MM.1S (cell line): ENCODE measurements around the gene FAM53A.
A peak's percentile ranks its signal among the peaks of the same experiment; 100 is the strongest.

ENCODE experiments used
- DNase-seq: peaks from one replicate; pipeline ENCODE4 v3.0.0-alpha.2; 2015
- H2AFZ ChIP-seq: fragments of 300-600 bp; sonication (generic); 2 replicates; pipeline ENCODE4 v1.6.0; 2016; ENCODE audit warnings: antibody characterized with exemption, low read length
- H3F3A ChIP-seq: fragments of 300-600 bp; sonication (generic); 2 replicates; pipeline ENCODE4 v1.6.1; 2016; ENCODE audit warnings: mild to moderate bottlenecking, antibody characterized with exemption, low read length, moderate library complexity, mixed read lengths; ENCODE audit not compliant: insufficient read depth
- H3K27ac ChIP-seq: fragments of 300-600 bp; sonication (generic); 2 replicates; pipeline ENCODE4 v1.5.1; 2016; ENCODE audit warnings: mild to moderate bottlenecking, low read length
- H3K27me3 ChIP-seq: fragments of 300-600 bp; sonication (generic); replicated peaks from 2 replicates; pipeline ENCODE4 v1.6.0; 2016; ENCODE audit warnings: low read length; ENCODE audit not compliant: insufficient read depth
- H3K36me3 ChIP-seq: fragments of 300-600 bp; sonication (generic); replicated peaks from 2 replicates; pipeline ENCODE4 v1.6.1; 2016; ENCODE audit warnings: mild to moderate bottlenecking, low read length, mixed read lengths; ENCODE audit not compliant: insufficient read depth
- H3K4me1 ChIP-seq: fragments of 300-600 bp; sonication (generic); 2 replicates; pipeline ENCODE4 v1.6.1; 2016; ENCODE audit warnings: low read length, mixed read lengths
- H3K4me2 ChIP-seq: fragments of 300-600 bp; sonication (generic); 2 replicates; pipeline ENCODE4 v1.6.0; 2016; ENCODE audit warnings: low read depth, low read length
- H3K4me3 ChIP-seq: fragments of 300-600 bp; sonication (generic); 2 replicates; pipeline ENCODE4 v1.5.1; 2016; ENCODE audit warnings: low read length, mixed read lengths
- H3K79me2 ChIP-seq: fragments of 300-600 bp; sonication (generic); 2 replicates; pipeline ENCODE4 v1.6.1; 2016; ENCODE audit warnings: mixed run types, low read length, mixed read lengths
- H3K9ac ChIP-seq: fragments of 300-600 bp; sonication (generic); 2 replicates; pipeline ENCODE4 v1.6.1; 2016; ENCODE audit warnings: low read length, mixed read lengths
- H3K9me2 ChIP-seq: fragments of 300-600 bp; sonication (generic); replicated peaks from 2 replicates; pipeline ENCODE4 v1.6.1; 2016; ENCODE audit warnings: mild to moderate bottlenecking, low read length, mixed read lengths; ENCODE audit not compliant: insufficient read depth
- H3K9me3 ChIP-seq: fragments of 300-600 bp; sonication (generic); replicated peaks from 2 replicates; pipeline ENCODE4 v1.6.1; 2016; ENCODE audit warnings: mild to moderate bottlenecking, low read length, mixed read lengths; ENCODE audit not compliant: insufficient read depth
- H4K20me1 ChIP-seq: fragments of 300-600 bp; sonication (generic); 2 replicates; pipeline ENCODE4 v1.6.1; 2016; ENCODE audit warnings: mild to moderate bottlenecking, low read length, moderate library complexity, mixed read lengths; ENCODE audit not compliant: insufficient read depth
- CTCF ChIP-seq: fragments of 300-600 bp; sonication (generic); IDR thresholded peaks from 2 replicates; pipeline ENCODE4 v1.5.1; 2016; ENCODE audit warnings: antibody characterized with exemption, low read length, mixed read lengths
- EZH2 ChIP-seq: fragments of 300-600 bp; sonication (generic); optimal IDR thresholded peaks from 2 replicates; pipeline ENCODE3; 2017; ENCODE audit warnings: low read depth, mild to moderate bottlenecking, antibody characterized with exemption, low read length, mixed read lengths
- EZH2phosphoT487 ChIP-seq: fragments of 300-600 bp; sonication (generic); IDR thresholded peaks from 2 replicates; pipeline ENCODE4 v1.6.1; 2018; ENCODE audit warnings: antibody characterized with exemption, low read length

The FAM53A gene

GRCh38 chr4:1683736-1684505, at the start of gene FAM53A:
Gene FAM53A, minus strand, starts transcription at chr4:1684313. Its CDS starts 15,572 bp downstream, at chr4:1668741.
- peak within 1 kb of the TSS; percentile 62 for H3K4me3 ChIP-seq
- no peaks in the 10 kb centered on the region for H3K9me3 ChIP-seq
- DNase-seq, result peak; percentile 90
- no peaks in the 10 kb centered on the region for H3K27me3 ChIP-seq
- H3F3A ChIP-seq, result peaks cover 10% of the 10 kb centered on the region; the same call in 1 of the 2 replicates
- no peaks in the 10 kb centered on the region for H3K79me2 ChIP-seq
- H4K20me1 ChIP-seq, result no peaks in the 10 kb centered on the region
- no peaks in the 10 kb centered on the region for H3K9me2 ChIP-seq
- H3K36me3 ChIP-seq, result no peaks in the 10 kb centered on the region
- TF ChIP-seq EZH2phosphoT487 (no peak), EZH2 (no peak), CTCF (no peak)
- peak within 1 kb of the TSS; percentile 68 for H3K4me2 ChIP-seq
- H3K4me1 ChIP-seq, result peaks cover 11% of the 10 kb centered on the region
- H3K9ac ChIP-seq, result peak within 1 kb of the TSS; percentile 28; the same call in 1 of the 2 replicates
- H2AFZ ChIP-seq, result peak within 1 kb of the TSS; percentile 93
- H3K27ac ChIP-seq, result no peak within 1 kb of the TSS

GRCh38 chr4:1732911-1733310, 48.8 kb upstream of the FAM53A start:
- Histone ChIP-seq H3K27me3 (no peaks in the 10 kb centered on the region), H4K20me1 (no peaks in the 10 kb centered on the region), H3K27ac (no peak overlapping the region), H2AFZ (no peak overlapping the region), H3K4me3 (no peak overlapping the region), H3K36me3 (peaks cover 16% of the 10 kb centered on the region), H3K4me2 (no peak overlapping the region), H3F3A (no peaks in the 10 kb centered on the region), H3K9me2 (no peaks in the 10 kb centered on the region), H3K9me3 (no peaks in the 10 kb centered on the region), H3K4me1 (no peaks in the 10 kb centered on the region), H3K79me2 (peaks cover 47% of the 10 kb centered on the region), H3K9ac (no peak overlapping the region)
- no peak for TF ChIP-seq EZH2phosphoT487
- TF ChIP-seq CTCF, result no peak
- no peak for TF ChIP-seq EZH2
- DNase-seq, result no peak

- H3K79me2 ChIP-seq, result peaks cover 64% of the 10 kb centered on the region
- no peak for DNase-seq
Measured at GRCh38 chr4:1731180-1731579, 47.1 kb upstream of the FAM53A start.

More at GRCh38 chr4:1731180-1731579, 47.1 kb upstream of the FAM53A start:
- H3K27me3 ChIP-seq, result no peaks in the 10 kb centered on the region
- H3K27ac ChIP-seq, result no peak overlapping the region
- H3K4me2 ChIP-seq, result no peak overlapping the region
- H2AFZ ChIP-seq, result no peak overlapping the region
- no peak overlapping the region for H3K4me3 ChIP-seq
- H3F3A ChIP-seq, result no peaks in the 10 kb centered on the region
- no peak for TF ChIP-seq EZH2phosphoT487
- no peak for TF ChIP-seq CTCF
- no peak for TF ChIP-seq EZH2
- 0 out of 2 replicates have a peak, but pooled peaks cover 7% of the 10 kb centered on the region for H4K20me1 ChIP-seq
- H3K9me2 ChIP-seq, result no peaks in the 10 kb centered on the region
- no peaks in the 10 kb centered on the region for H3K4me1 ChIP-seq
- H3K36me3 ChIP-seq, result peaks cover 26% of the 10 kb centered on the region
- H3K9ac ChIP-seq, result no peak overlapping the region
- H3K9me3 ChIP-seq, result no peaks in the 10 kb centered on the region
